Thymus (tissue), 11 donors: ENCODE results near the gene PCBP3. TPM values are rescaled to one million over a fixed set of nuclear protein-coding genes. Genes with fewer than 3 reads are reported as not detected.

Experiments
- DNase-seq, 9 donors: peaks; one replicate each; pipeline ENCODE4 v3.0.0-alpha.2; 2013; ENCODE audit warnings: low spot score in 9 of 9, low read depth in 6 of 9, missing footprints in 1 of 9
- H3K27ac ChIP-seq, 2 donors: one replicate each; pipeline ENCODE4 v1.5.1; 2013; ENCODE audit warnings: control low read depth in 1 of 2, low read depth in 1 of 2, low read length in 1 of 2, mild to moderate bottlenecking in 1 of 2, moderate library complexity in 1 of 2
- H3K27me3 ChIP-seq, 2 donors: one replicate each; pipeline ENCODE4 v1.5.1; 2013; ENCODE audit warnings: low read length in 1 of 2; ENCODE audit not compliant: control insufficient read depth in 2 of 2, insufficient read depth in 1 of 2
- H3K36me3 ChIP-seq, 2 donors: one replicate each; pipeline ENCODE4 v1.5.1; 2013; ENCODE audit warnings: low read length in 1 of 2, mild to moderate bottlenecking in 1 of 2, moderate library complexity in 1 of 2; ENCODE audit not compliant: control insufficient read depth in 2 of 2, insufficient read depth in 2 of 2
- H3K4me1 ChIP-seq, 2 donors: one replicate each; pipeline ENCODE4 v1.5.1; 2013; ENCODE audit warnings: low read length in 2 of 2; ENCODE audit not compliant: control insufficient read depth in 2 of 2, insufficient read depth in 2 of 2
- H3K4me3 ChIP-seq, 2 donors: one replicate each; pipeline ENCODE4 v1.5.1; 2013; ENCODE audit warnings: low read length in 2 of 2, control low read depth in 1 of 2, mild to moderate bottlenecking in 1 of 2
- H3K9me3 ChIP-seq, 2 donors: one replicate each; pipeline ENCODE4 v1.5.1; 2013; ENCODE audit warnings: low read length in 1 of 2, mild to moderate bottlenecking in 1 of 2; ENCODE audit not compliant: control insufficient read depth in 2 of 2, insufficient read depth in 1 of 2
- WGBS: extraction: QIAGEN DNeasy Blood & Tissue Kit; methylation state at CpG from one replicate; pipeline ENCODE4 v1.1.7; 2013; 5-methylcytosine and 5-hydroxymethylcytosine counted together
- polyA plus RNA-seq: library from polyadenylated mRNA; stranded (reverse); fragments of 200-250 nt; gene quantifications from one replicate; pipeline ENCODE4 v1.2.3, GENCODE V29; 2013
- total RNA-seq: library from RNA; stranded (reverse); fragments of 120-200 nt; gene quantifications from one replicate; pipeline ENCODE4 v1.2.4, GENCODE V29; 2013
- donor health status: healthy.

The PCBP3 gene
- total and polyA plus RNA-seq, 2 donors, result 12.8 to 44.9 TPM

- no peak overlapping the region for H3K27ac ChIP-seq
- DNase-seq, result no peak
- peaks cover 0 to 8% of the 10 kb centered on the region in 2 donors for H3K36me3 ChIP-seq
- H3K27me3 ChIP-seq, result no peaks in the 10 kb centered on the region
- no peak overlapping the region for H3K4me3 ChIP-seq
- WGBS, result 96% methylated on average over 21 of the region's 21 CpGs
- H3K4me1 ChIP-seq, result peaks cover 0 to 2% of the 10 kb centered on the region in 2 donors
- H3K9me3 ChIP-seq, result peaks cover 0 to 4% of the 10 kb centered on the region in 2 donors
Observed at GRCh38 chr21:45835301-45836267, 192.1 kb downstream of the PCBP3 start.

- DNase-seq, result no peak
- 96% methylated on average over 13 of the region's 13 CpGs for WGBS
- H3K4me3 ChIP-seq, result no peak overlapping the region
- peaks cover 0 to 8% of the 10 kb centered on the region in 2 donors for H3K36me3 ChIP-seq
- no peaks in the 10 kb centered on the region for H3K27me3 ChIP-seq
- peaks cover 3 to 9% of the 10 kb centered on the region in 2 donors for H3K9me3 ChIP-seq
- H3K4me1 ChIP-seq, result peaks cover 0 to 2% of the 10 kb centered on the region in 2 donors
- H3K27ac ChIP-seq, result no peak overlapping the region
Observed at GRCh38 chr21:45836268-45836655, 192.7 kb downstream of the PCBP3 start.

- peaks cover 3 to 9% of the 10 kb centered on the region in 2 donors for H3K9me3 ChIP-seq
- no peaks in the 10 kb centered on the region for H3K27me3 ChIP-seq
- whole genome bisulfite sequencing, result 92% methylated on average over 24 of the region's 24 CpGs
- no peak for DNase-seq
- no peak overlapping the region for H3K4me3 ChIP-seq
- no peak overlapping the region for H3K27ac ChIP-seq
- peaks cover 0 to 2% of the 10 kb centered on the region in 2 donors for H3K4me1 ChIP-seq
- H3K36me3 ChIP-seq, result peaks cover 0 to 8% of the 10 kb centered on the region in 2 donors
Observed at GRCh38 chr21:45836694-45837670, 193.5 kb downstream of the PCBP3 start.

GRCh38 chr21:45837936-45838335, 194.4 kb downstream of the PCBP3 start:
- no peak overlapping the region for H3K27ac ChIP-seq
- no peak overlapping the region for H3K4me3 ChIP-seq
- WGBS, result 85% methylated on average over 4 of the region's 4 CpGs
- no peak for DNase-seq
- H3K27me3 ChIP-seq, result no peaks in the 10 kb centered on the region
- peaks cover 0 to 8% of the 10 kb centered on the region in 2 donors for H3K36me3 ChIP-seq
- H3K4me1 ChIP-seq, result peaks cover 0 to 2% of the 10 kb centered on the region in 2 donors
- peaks cover 3 to 9% of the 10 kb centered on the region in 2 donors for H3K9me3 ChIP-seq

- DNase-seq, result no peak
- WGBS, result 98% methylated on average over 1 of the region's 1 CpG
- Histone ChIP-seq H3K9me3 (peaks cover 3 to 9% of the 10 kb centered on the region in 2 donors), H3K4me3 (no peak overlapping the region), H3K27ac (no peak overlapping the region), H3K27me3 (no peaks in the 10 kb centered on the region), H3K4me1 (peaks cover 0 to 2% of the 10 kb centered on the region in 2 donors), H3K36me3 (peaks cover 0 to 8% of the 10 kb centered on the region in 2 donors)
Observed at GRCh38 chr21:45838634-45839033, 195.1 kb downstream of the PCBP3 start.

GRCh38 chr21:45839274-45839673, 195.7 kb downstream of the PCBP3 start:
- Histone ChIP-seq H3K27ac (no peak overlapping the region), H3K36me3 (peaks cover 0 to 6% of the 10 kb centered on the region in 2 donors), H3K9me3 (peaks cover 3 to 9% of the 10 kb centered on the region in 2 donors), H3K27me3 (no peaks in the 10 kb centered on the region), H3K4me3 (no peak overlapping the region), H3K4me1 (peaks cover 0 to 6% of the 10 kb centered on the region in 2 donors)
- DNase-seq, result no peak
- 81% methylated on average over 3 of the region's 3 CpGs for WGBS

GRCh38 chr21:45841033-45841432, 197.5 kb downstream of the PCBP3 start:
- peaks cover 0 to 3% of the 10 kb centered on the region in 2 donors for H3K36me3 ChIP-seq
- peaks cover 0 to 19% of the 10 kb centered on the region in 2 donors for H3K4me1 ChIP-seq
- H3K27me3 ChIP-seq, result no peaks in the 10 kb centered on the region
- H3K4me3 ChIP-seq, result no peak overlapping the region
- DNase-seq, result no peak
- WGBS, result 98% methylated on average over 8 of the region's 8 CpGs
- H3K9me3 ChIP-seq, result peaks cover 3 to 9% of the 10 kb centered on the region in 2 donors
- no peak overlapping the region for H3K27ac ChIP-seq

- no peak overlapping the region for H3K4me3 ChIP-seq
- WGBS, result 96% methylated on average over 2 of the region's 2 CpGs
Observed at GRCh38 chr21:45843426-45843825, 199.9 kb downstream of the PCBP3 start.

More at GRCh38 chr21:45843426-45843825, 199.9 kb downstream of the PCBP3 start:
- no peak for DNase-seq
- Histone ChIP-seq H3K4me1 (peaks cover 0 to 17% of the 10 kb centered on the region in 2 donors), H3K27me3 (no peaks in the 10 kb centered on the region), H3K9me3 (peaks cover 3 to 9% of the 10 kb centered on the region in 2 donors), H3K36me3 (no peaks in the 10 kb centered on the region), H3K27ac (no peak overlapping the region)
